ENCODE data around the gene SNRPE.

GRCh38 chr1:203907901-203908300, 46.5 kb downstream of the SNRPE start:
- TF ChIP-seq CTCF (IDR thresholded peaks at IDR 0.05; ENCODE audit: low read depth, low read length) (no peak), EZH2phosphoT487 (IDR thresholded peaks at IDR 0.05; ENCODE audit: low read depth) (no peak)

Measured in OCI-LY3 (cell line).